Cardiac fibroblast (primary cell): ENCODE results near the gene C3orf20.

Source experiments
- DNase-seq, 2 donors: peaks; one replicate each; pipeline versions ENCODE4 v3.0.0 to v3.0.0-alpha.2; 2010; ENCODE audit warnings: low read depth in 2 of 2
- H3K4me3 ChIP-seq, 2 donors: replicated peaks in 1 of 2; 1 replicate in 1 of 2; 2 replicates in 1 of 2; pipeline ENCODE4 v1.5.1; 2011; ENCODE audit warnings: low read depth in 2 of 2, low read length in 2 of 2, mild to moderate bottlenecking in 2 of 2, moderate library complexity in 1 of 2
- CTCF ChIP-seq: IDR thresholded peaks from one replicate; pipeline ENCODE4 v1.5.1; 2011; ENCODE audit warnings: low read depth, mild to moderate bottlenecking, low read length, inconsistent platforms

The C3orf20 gene

GRCh38 chr3:14819671-14820070 lies 144.7 kb downstream of the C3orf20 start:
- DNase-seq: no peak
- no peak for TF ChIP-seq CTCF
- H3K4me3 ChIP-seq: no peak overlapping the region

- no peak for DNase-seq
- TF ChIP-seq CTCF: no peak
- no peak overlapping the region for H3K4me3 ChIP-seq
These were observed 145.2 kb downstream of the C3orf20 start for GRCh38 chr3:14820156-14820555.

GRCh38 chr3:14821151-14821550 lies 146.2 kb downstream of the C3orf20 start:
- TF ChIP-seq CTCF: no peak
- no peak overlapping the region for H3K4me3 ChIP-seq
- DNase-seq: no peak

- DNase-seq: no peak
- no peak overlapping the region for H3K4me3 ChIP-seq
- no peak for TF ChIP-seq CTCF
These were observed 147.2 kb downstream of the C3orf20 start for GRCh38 chr3:14822134-14822533.
